GM18909 (cell line): ENCODE results near the gene PTPRH.

Source experiments
- ATAC-seq: cut with Tn5 transposase; IDR thresholded peaks from one replicate; pipeline ENCODE4 v1.9.1; 2021; ENCODE audit warnings: mild to moderate bottlenecking; ENCODE audit not compliant: unreplicated experiment, poor library complexity

The PTPRH gene

GRCh38 chr19:55245236-55245904 is 36.1 kb upstream of the PTPRH start:
- no peak for ATAC-seq

GRCh38 chr19:55244004-55244680 is 34.8 kb upstream of the PTPRH start:
- ATAC-seq, result no peak

GRCh38 chr19:55242517-55242916 is 33.2 kb upstream of the PTPRH start:
- no peak for ATAC-seq

GRCh38 chr19:55241935-55242464 is 32.7 kb upstream of the PTPRH start:
- ATAC-seq, result no peak

- no peak for ATAC-seq
Measured at GRCh38 chr19:55241143-55241934, 32.0 kb upstream of the PTPRH start.

- ATAC-seq, result no peak
Measured at GRCh38 chr19:55240713-55241020, 31.4 kb upstream of the PTPRH start.

- no peak for ATAC-seq
Measured at GRCh38 chr19:55239004-55239403, 29.7 kb upstream of the PTPRH start.

- ATAC-seq, result no peak
Measured at GRCh38 chr19:55238030-55238429, 28.7 kb upstream of the PTPRH start.

GRCh38 chr19:55232986-55233385 is 23.7 kb upstream of the PTPRH start:
- no peak for ATAC-seq

GRCh38 chr19:55232286-55232602 is 22.9 kb upstream of the PTPRH start:
- ATAC-seq, result no peak

- ATAC-seq, result no peak
Measured at GRCh38 chr19:55231391-55232285, 22.3 kb upstream of the PTPRH start.

- no peak for ATAC-seq
Measured at GRCh38 chr19:55230780-55231179, 21.5 kb upstream of the PTPRH start.

- no peak for ATAC-seq
Measured at GRCh38 chr19:55230329-55230728, 21.0 kb upstream of the PTPRH start.

GRCh38 chr19:55229789-55230182 is 20.5 kb upstream of the PTPRH start:
- no peak for ATAC-seq

GRCh38 chr19:55229145-55229788 is 20.0 kb upstream of the PTPRH start:
- no peak for ATAC-seq

GRCh38 chr19:55228403-55229031 is 19.2 kb upstream of the PTPRH start, which contains the start of gene TMEM86B:
TSS of gene TMEM86B (minus strand) at chr19:55228763. CDS start at chr19:55228741, 22 bp downstream.
- ATAC-seq, result no peak

GRCh38 chr19:55228015-55228391 is 18.7 kb upstream of the PTPRH start:
- ATAC-seq, result no peak

GRCh38 chr19:55227241-55228014 is 18.1 kb upstream of the PTPRH start:
- no peak for ATAC-seq

GRCh38 chr19:55226788-55227187 is 17.5 kb upstream of the PTPRH start:
- ATAC-seq, result no peak
